ENCODE results near the gene CKAP5.

GRCh38 chr11:46888636-46889035 is 42.6 kb upstream of the CKAP5 start:
- TF ChIP-seq TP53 (CRISPR knock-in tag; IDR thresholded peaks at IDR 0.05) (no peak), ESRRA (CRISPR knock-in tag; IDR thresholded peaks at IDR 0.05; ENCODE audit: borderline replicate concordance) (no peak)
